H1 (cell line): ENCODE results near the gene CCBE1.

Experiments
- JUN ChIP-seq: IDR thresholded peaks from 2 replicates; pipeline ENCODE4 v1.6.1; 2011; ENCODE audit warnings: low read depth, mild to moderate bottlenecking, improper control_type of control experiment, low read length
- POLR2A ChIP-seq, 2 experiments: IDR thresholded peaks; 1 replicate in 1 of 2; 2 replicates in 1 of 2; pipeline ENCODE4 v1.6.1; 2011; ENCODE audit warnings: low read depth in 2 of 2, low read length in 2 of 2, mild to moderate bottlenecking in 2 of 2; ENCODE audit errors: control extremely low read depth in 1 of 2
- POLR2AphosphoS5 ChIP-seq: IDR thresholded peaks from 2 replicates; pipeline ENCODE4 v1.6.1; 2011; ENCODE audit warnings: low read depth, low read length
- RNF2 ChIP-seq: fragments of 200-900, 300-1000 bp; sonication (generic); IDR thresholded peaks from 2 replicates; pipeline ENCODE4 v1.7.1; 2016; ENCODE audit warnings: borderline replicate concordance, low read depth, mild to moderate bottlenecking, antibody characterized with exemption, low read length; ENCODE audit not compliant: poor library complexity, severe bottlenecking; ENCODE audit errors: missing control alignments
- RXRA ChIP-seq: IDR thresholded peaks from 2 replicates; pipeline ENCODE4 v1.6.1; 2011; ENCODE audit warnings: low read depth, mild to moderate bottlenecking, low read length, moderate library complexity; ENCODE audit not compliant: insufficient read depth
- SIX5 ChIP-seq: IDR thresholded peaks from 2 replicates; pipeline ENCODE4 v1.6.1; 2011; ENCODE audit warnings: mild to moderate bottlenecking, low read depth, low read length
- TF ChIP-seq, protein P1 (sequence below), 3 experiments: IDR thresholded peaks; 1 replicate in 2 of 3; 2 replicates in 1 of 3; pipeline versions ENCODE4 v1.5.1 to v1.6.1; 2011; ENCODE audit warnings: low read length in 3 of 3, mild to moderate bottlenecking in 3 of 3, inconsistent platforms in 2 of 3, low read depth in 1 of 3, moderate library complexity in 1 of 3; ENCODE audit not compliant: insufficient read depth in 1 of 3; ENCODE audit errors: control extremely low read depth in 1 of 3

DNA sequence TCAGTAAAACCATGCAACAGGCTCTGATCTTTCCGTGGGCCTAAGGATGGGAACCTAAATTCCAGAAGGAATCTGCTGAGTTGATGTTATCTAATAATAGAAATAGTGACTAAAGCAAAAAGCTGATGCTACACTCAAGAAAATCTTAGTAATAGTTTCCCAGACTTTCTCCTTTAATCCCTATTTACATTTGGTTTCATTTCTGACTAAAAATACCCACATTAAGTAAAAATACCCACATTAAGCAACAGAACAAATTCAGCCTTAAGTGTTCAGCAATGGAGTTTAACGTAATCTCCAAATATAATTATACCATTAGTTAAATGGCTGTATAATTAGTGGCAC, 50.3 kb downstream of the CCBE1 start:
- TF ChIP-seq SIX5 (no peak), POLR2AphosphoS5 (no peak), RXRA (no peak), POLR2A (IDR thresholded peaks at IDR 0.05; ENCODE audit: control extremely low read depth in 1 of 2, low read depth in 2 of 2, low read length in 2 of 2) (no peak), JUN (no peak), RNF2 (no peak)
- TF ChIP-seq, protein P1, sequence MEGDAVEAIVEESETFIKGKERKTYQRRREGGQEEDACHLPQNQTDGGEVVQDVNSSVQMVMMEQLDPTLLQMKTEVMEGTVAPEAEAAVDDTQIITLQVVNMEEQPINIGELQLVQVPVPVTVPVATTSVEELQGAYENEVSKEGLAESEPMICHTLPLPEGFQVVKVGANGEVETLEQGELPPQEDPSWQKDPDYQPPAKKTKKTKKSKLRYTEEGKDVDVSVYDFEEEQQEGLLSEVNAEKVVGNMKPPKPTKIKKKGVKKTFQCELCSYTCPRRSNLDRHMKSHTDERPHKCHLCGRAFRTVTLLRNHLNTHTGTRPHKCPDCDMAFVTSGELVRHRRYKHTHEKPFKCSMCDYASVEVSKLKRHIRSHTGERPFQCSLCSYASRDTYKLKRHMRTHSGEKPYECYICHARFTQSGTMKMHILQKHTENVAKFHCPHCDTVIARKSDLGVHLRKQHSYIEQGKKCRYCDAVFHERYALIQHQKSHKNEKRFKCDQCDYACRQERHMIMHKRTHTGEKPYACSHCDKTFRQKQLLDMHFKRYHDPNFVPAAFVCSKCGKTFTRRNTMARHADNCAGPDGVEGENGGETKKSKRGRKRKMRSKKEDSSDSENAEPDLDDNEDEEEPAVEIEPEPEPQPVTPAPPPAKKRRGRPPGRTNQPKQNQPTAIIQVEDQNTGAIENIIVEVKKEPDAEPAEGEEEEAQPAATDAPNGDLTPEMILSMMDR (IDR thresholded peaks at IDR 0.05; ENCODE audit: control extremely low read depth in 1 of 3, insufficient read depth in 1 of 3, low read depth in 1 of 3, low read length in 3 of 3) = no peak
